MM.1S (cell line): ENCODE measurements around the gene PLEKHB1.

Experiments
- DNase-seq: peaks from one replicate; pipeline ENCODE4 v3.0.0-alpha.2; 2015
- H2AFZ ChIP-seq: fragments of 300-600 bp; sonication (generic); 2 replicates; pipeline ENCODE4 v1.6.0; 2016; ENCODE audit warnings: antibody characterized with exemption, low read length
- H3F3A ChIP-seq: fragments of 300-600 bp; sonication (generic); 2 replicates; pipeline ENCODE4 v1.6.1; 2016; ENCODE audit warnings: mild to moderate bottlenecking, antibody characterized with exemption, low read length, moderate library complexity, mixed read lengths; ENCODE audit not compliant: insufficient read depth
- H3K27ac ChIP-seq: fragments of 300-600 bp; sonication (generic); 2 replicates; pipeline ENCODE4 v1.5.1; 2016; ENCODE audit warnings: mild to moderate bottlenecking, low read length
- H3K27me3 ChIP-seq: fragments of 300-600 bp; sonication (generic); replicated peaks from 2 replicates; pipeline ENCODE4 v1.6.0; 2016; ENCODE audit warnings: low read length; ENCODE audit not compliant: insufficient read depth
- H3K36me3 ChIP-seq: fragments of 300-600 bp; sonication (generic); replicated peaks from 2 replicates; pipeline ENCODE4 v1.6.1; 2016; ENCODE audit warnings: mild to moderate bottlenecking, low read length, mixed read lengths; ENCODE audit not compliant: insufficient read depth
- H3K4me1 ChIP-seq: fragments of 300-600 bp; sonication (generic); 2 replicates; pipeline ENCODE4 v1.6.1; 2016; ENCODE audit warnings: low read length, mixed read lengths
- H3K4me2 ChIP-seq: fragments of 300-600 bp; sonication (generic); 2 replicates; pipeline ENCODE4 v1.6.0; 2016; ENCODE audit warnings: low read depth, low read length
- H3K4me3 ChIP-seq: fragments of 300-600 bp; sonication (generic); 2 replicates; pipeline ENCODE4 v1.5.1; 2016; ENCODE audit warnings: low read length, mixed read lengths
- H3K79me2 ChIP-seq: fragments of 300-600 bp; sonication (generic); 2 replicates; pipeline ENCODE4 v1.6.1; 2016; ENCODE audit warnings: mixed run types, low read length, mixed read lengths
- H3K9ac ChIP-seq: fragments of 300-600 bp; sonication (generic); 2 replicates; pipeline ENCODE4 v1.6.1; 2016; ENCODE audit warnings: low read length, mixed read lengths
- H3K9me2 ChIP-seq: fragments of 300-600 bp; sonication (generic); replicated peaks from 2 replicates; pipeline ENCODE4 v1.6.1; 2016; ENCODE audit warnings: mild to moderate bottlenecking, low read length, mixed read lengths; ENCODE audit not compliant: insufficient read depth
- H3K9me3 ChIP-seq: fragments of 300-600 bp; sonication (generic); replicated peaks from 2 replicates; pipeline ENCODE4 v1.6.1; 2016; ENCODE audit warnings: mild to moderate bottlenecking, low read length, mixed read lengths; ENCODE audit not compliant: insufficient read depth
- H4K20me1 ChIP-seq: fragments of 300-600 bp; sonication (generic); 2 replicates; pipeline ENCODE4 v1.6.1; 2016; ENCODE audit warnings: mild to moderate bottlenecking, low read length, moderate library complexity, mixed read lengths; ENCODE audit not compliant: insufficient read depth
- EZH2 ChIP-seq: fragments of 300-600 bp; sonication (generic); optimal IDR thresholded peaks from 2 replicates; pipeline ENCODE3; 2017; ENCODE audit warnings: low read depth, mild to moderate bottlenecking, antibody characterized with exemption, low read length, mixed read lengths
- EZH2phosphoT487 ChIP-seq: fragments of 300-600 bp; sonication (generic); IDR thresholded peaks from 2 replicates; pipeline ENCODE4 v1.6.1; 2018; ENCODE audit warnings: antibody characterized with exemption, low read length
- TF ChIP-seq, protein P1 (sequence below): fragments of 300-600 bp; sonication (generic); IDR thresholded peaks from 2 replicates; pipeline ENCODE4 v1.5.1; 2016; ENCODE audit warnings: antibody characterized with exemption, low read length, mixed read lengths

Gene PLEKHB1

DNA sequence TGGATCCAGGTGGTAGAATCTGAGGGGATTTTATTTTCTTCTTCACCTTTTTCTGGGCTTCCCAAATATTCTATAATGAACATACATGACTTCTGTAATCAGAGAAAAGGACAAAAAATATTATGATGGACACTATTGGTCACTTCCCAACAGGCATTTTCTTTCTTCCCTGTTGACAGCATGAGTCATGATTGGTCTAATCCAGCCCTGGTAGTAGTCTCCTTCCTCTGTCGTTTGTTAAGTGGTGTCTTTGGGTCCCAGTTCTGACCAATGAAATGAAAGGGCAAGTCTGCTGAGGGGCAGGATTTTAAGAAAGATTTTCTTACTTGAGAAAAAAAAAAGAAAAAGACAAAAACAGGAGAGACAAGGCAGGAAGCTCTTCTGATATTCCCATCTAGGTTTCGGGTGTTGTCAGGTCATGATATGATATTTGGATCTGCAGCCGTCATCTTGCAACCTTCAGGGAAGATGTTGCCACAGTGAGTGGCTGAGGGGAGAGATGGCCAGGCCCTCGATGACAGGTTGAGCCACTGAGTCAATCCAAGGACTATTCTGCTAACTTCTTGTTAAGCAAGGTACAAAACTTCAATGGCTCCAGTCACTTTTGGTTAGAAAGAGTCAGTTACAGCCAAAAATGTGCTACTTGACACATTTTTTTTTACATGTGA is 23.3 kb upstream of the PLEKHB1 start:
- Histone ChIP-seq H4K20me1 (no peaks in the 10 kb centered on the region), H3K79me2 (no peaks in the 10 kb centered on the region), H3K4me3 (no peak overlapping the region), H3K9ac (no peak overlapping the region), H3K4me1 (peaks cover 8% of the 10 kb centered on the region; the same call in 1 of the 2 replicates), H3K9me3 (no peaks in the 10 kb centered on the region), H3F3A (no peaks in the 10 kb centered on the region), H2AFZ (no peak overlapping the region), H3K27me3 (no peaks in the 10 kb centered on the region), H3K9me2 (no peaks in the 10 kb centered on the region), H3K36me3 (no peaks in the 10 kb centered on the region), H3K4me2 (no peak overlapping the region), H3K27ac (no peak overlapping the region)
- TF ChIP-seq, protein P1, sequence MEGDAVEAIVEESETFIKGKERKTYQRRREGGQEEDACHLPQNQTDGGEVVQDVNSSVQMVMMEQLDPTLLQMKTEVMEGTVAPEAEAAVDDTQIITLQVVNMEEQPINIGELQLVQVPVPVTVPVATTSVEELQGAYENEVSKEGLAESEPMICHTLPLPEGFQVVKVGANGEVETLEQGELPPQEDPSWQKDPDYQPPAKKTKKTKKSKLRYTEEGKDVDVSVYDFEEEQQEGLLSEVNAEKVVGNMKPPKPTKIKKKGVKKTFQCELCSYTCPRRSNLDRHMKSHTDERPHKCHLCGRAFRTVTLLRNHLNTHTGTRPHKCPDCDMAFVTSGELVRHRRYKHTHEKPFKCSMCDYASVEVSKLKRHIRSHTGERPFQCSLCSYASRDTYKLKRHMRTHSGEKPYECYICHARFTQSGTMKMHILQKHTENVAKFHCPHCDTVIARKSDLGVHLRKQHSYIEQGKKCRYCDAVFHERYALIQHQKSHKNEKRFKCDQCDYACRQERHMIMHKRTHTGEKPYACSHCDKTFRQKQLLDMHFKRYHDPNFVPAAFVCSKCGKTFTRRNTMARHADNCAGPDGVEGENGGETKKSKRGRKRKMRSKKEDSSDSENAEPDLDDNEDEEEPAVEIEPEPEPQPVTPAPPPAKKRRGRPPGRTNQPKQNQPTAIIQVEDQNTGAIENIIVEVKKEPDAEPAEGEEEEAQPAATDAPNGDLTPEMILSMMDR, result no peak
- DNase-seq, result no peak

DNA sequence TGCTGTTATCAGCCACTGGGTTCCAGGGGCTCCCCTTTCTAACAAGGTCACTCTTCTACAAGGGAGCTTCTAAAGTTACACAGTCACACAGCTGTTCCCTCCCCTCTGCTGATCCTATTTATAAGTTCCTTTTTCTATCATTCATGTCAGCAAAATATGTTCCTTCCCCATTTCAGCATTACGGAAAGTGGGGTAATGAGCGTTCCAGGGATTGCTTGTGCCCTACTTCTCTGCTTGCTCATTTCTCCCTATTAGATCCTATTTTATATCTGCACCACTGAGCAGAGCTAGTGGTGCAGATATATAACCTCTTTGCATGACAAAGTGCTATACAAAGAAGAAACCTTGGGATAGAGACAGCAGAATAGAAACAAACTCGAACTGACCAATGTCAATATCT is 22.7 kb upstream of the PLEKHB1 start:
- Histone ChIP-seq H3F3A (no peaks in the 10 kb centered on the region), H3K4me3 (no peak overlapping the region), H4K20me1 (no peaks in the 10 kb centered on the region), H3K4me2 (no peak overlapping the region), H3K9me3 (no peaks in the 10 kb centered on the region), H2AFZ (no peak overlapping the region), H3K36me3 (no peaks in the 10 kb centered on the region), H3K27ac (no peak overlapping the region), H3K79me2 (no peaks in the 10 kb centered on the region), H3K27me3 (no peaks in the 10 kb centered on the region), H3K9ac (no peak overlapping the region), H3K4me1 (peaks cover 8% of the 10 kb centered on the region; the same call in 1 of the 2 replicates), H3K9me2 (no peaks in the 10 kb centered on the region)
- no peak for DNase-seq
- TF ChIP-seq, protein P1, result no peak
- TF ChIP-seq EZH2phosphoT487 (no peak), EZH2 (no peak)

DNA sequence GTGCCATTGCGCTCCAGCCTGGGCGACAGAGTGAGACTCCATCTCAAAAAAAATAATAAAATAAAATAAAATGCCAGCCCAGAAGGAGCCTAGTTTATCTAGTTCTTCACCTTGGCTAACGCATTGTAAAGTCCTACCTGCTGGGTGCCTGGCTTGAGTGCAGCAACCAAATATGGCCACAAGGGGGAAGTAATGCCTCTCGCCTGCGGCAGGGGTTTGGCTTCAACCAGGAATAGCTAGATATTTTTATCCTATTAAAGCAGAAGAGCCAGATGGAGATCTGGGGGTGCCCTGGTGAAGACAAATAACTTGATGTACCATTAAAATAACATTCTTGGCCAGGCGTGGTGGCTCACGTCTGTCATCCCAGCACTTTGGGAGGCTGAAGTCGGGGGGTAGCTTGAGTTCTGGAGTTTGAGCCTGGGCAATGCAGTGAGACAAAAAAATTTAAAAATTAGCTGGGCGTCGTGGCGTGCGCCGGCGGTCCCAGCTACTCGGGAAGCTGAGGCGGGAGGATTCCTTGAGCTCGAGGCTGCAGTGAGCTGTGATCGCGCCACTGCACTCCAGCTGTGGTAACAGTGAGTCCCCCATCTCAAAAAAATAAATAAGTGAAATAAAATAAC is 20.6 kb upstream of the PLEKHB1 start:
- no peaks in the 10 kb centered on the region for H3K9me3 ChIP-seq
- H3K79me2 ChIP-seq, result no peaks in the 10 kb centered on the region
- H3K27ac ChIP-seq, result no peak overlapping the region
- H4K20me1 ChIP-seq, result no peaks in the 10 kb centered on the region
- H3K9me2 ChIP-seq, result no peaks in the 10 kb centered on the region
- peak overlapping the region; percentile 67 for H2AFZ ChIP-seq
- no peaks in the 10 kb centered on the region for H3K27me3 ChIP-seq
- no peak overlapping the region for H3K4me3 ChIP-seq
- TF ChIP-seq EZH2phosphoT487, result no peak
- TF ChIP-seq, protein P1, result peak; percentile 85
- no peaks in the 10 kb centered on the region for H3K36me3 ChIP-seq
- H3K4me2 ChIP-seq, result peak overlapping the region; percentile 65
- H3F3A ChIP-seq, result no peaks in the 10 kb centered on the region
- H3K9ac ChIP-seq, result no peak overlapping the region
- peak; percentile 76 for DNase-seq
- peaks cover 8% of the 10 kb centered on the region; the same call in 1 of the 2 replicates for H3K4me1 ChIP-seq
